GM12878 (cell line): Measurements from ENCODE around the gene DNAJB2.

Source experiments
- HCFC1 ChIP-seq: fragments of 150-350 bp; IDR thresholded peaks from 2 replicates; pipeline ENCODE4 v1.6.1; 2014; ENCODE audit warnings: low read length
- NFYA ChIP-seq: IDR thresholded peaks from 2 replicates; pipeline ENCODE4 v1.6.1; 2011; ENCODE audit warnings: low read depth, mild to moderate bottlenecking, low read length, improper control_type of control experiment, borderline replicate concordance

- TF ChIP-seq HCFC1 (no peak), NFYA (no peak)
Observed at GRCh38 chr2:219251656-219252055, 27.5 kb upstream of the DNAJB2 start.
